Activated effector memory CD4-positive, alpha-beta T cell treated with Interleukin-2 at 50 U/mL for 16 hours (primary cell): ENCODE results near the gene ZFYVE21.
"Not testable (repeated sequence)": the region's sequence is repeated elsewhere in the genome, so short reads cannot be mapped to it uniquely, and the experiment has no call there.

Experiments used
- DNase-seq: peaks from one replicate; pipeline ENCODE4 v3.0.0-alpha.2; 2020

ZFYVE21 gene

GRCh38 chr14:103715052-103716000, at the start of gene ZFYVE21, which contains the start of gene XRCC3:
Gene ZFYVE21 (plus strand): TSS chr14:103715810. CDS start chr14:103715842, 32 bp downstream.
Gene XRCC3 (minus strand): TSS chr14:103715451. CDS start chr14:103711087, 4,364 bp downstream.
- DNase-seq, result peak; percentile 100

DNA sequence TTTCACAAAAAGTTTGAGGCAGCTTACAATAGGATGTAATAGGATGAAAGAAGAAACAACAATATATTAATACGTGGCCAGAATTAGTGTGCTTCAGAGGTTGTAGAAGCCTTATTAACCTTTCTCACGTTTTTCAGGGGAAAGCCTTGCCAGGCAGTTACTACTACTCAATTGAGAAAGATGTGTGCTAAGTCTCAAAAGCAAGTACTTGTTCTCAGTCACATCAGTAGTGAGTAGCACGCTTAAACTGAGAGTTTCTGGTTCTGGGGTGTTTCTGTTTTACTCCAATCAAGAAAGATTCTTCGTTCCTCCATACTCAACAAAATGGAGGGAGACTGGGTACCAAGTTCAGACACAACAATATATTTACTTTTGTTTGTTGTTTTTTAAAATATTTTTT, 47.9 kb upstream of the ZFYVE21 start:
- no peak for DNase-seq

DNA sequence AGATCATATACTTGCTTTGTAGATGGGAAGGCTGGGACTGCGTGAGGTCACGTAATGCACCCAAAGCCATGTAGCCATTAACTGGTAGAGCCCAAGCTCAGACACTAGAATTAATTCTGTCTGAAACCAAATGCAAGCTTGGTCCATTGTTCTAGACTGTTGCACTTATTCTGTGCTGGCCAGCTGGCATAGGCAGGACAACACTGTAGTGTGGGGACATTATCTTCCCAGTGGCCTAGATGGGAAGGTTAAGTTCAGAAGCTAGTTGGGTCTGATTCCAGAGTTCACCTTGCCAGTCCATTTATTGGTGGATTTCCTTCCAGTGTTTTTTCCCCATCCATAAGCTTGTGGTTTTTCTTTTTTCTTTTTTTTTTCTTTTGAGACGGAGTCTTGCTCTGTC, 47.5 kb upstream of the ZFYVE21 start:
- no peak for DNase-seq

- DNase-seq, result no peak
Observed at GRCh38 chr14:103669370-103669769, 46.2 kb upstream of the ZFYVE21 start.

GRCh38 chr14:103671911-103672310, 43.7 kb upstream of the ZFYVE21 start:
- no peak for DNase-seq

DNA sequence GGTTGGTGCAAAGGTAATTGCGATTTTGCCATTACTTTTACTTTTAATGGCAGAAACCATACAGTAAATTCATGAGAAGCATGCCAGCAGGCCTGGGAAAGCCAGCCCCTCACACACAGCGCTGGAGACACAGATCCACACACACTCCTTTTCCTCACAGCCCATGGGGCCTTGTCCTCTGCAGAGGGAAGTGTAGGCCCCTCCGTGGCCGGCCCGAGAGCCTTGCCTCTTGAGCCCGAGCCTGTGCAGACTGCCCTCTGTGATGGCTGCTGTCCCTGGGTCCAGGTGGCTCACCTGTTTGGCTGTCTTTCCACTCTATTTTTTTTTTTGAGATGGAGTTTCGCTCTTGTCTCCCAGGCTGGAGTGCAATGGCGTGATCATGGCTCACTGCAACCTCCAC, 39.7 kb upstream of the ZFYVE21 start:
- DNase-seq, result no peak

DNA sequence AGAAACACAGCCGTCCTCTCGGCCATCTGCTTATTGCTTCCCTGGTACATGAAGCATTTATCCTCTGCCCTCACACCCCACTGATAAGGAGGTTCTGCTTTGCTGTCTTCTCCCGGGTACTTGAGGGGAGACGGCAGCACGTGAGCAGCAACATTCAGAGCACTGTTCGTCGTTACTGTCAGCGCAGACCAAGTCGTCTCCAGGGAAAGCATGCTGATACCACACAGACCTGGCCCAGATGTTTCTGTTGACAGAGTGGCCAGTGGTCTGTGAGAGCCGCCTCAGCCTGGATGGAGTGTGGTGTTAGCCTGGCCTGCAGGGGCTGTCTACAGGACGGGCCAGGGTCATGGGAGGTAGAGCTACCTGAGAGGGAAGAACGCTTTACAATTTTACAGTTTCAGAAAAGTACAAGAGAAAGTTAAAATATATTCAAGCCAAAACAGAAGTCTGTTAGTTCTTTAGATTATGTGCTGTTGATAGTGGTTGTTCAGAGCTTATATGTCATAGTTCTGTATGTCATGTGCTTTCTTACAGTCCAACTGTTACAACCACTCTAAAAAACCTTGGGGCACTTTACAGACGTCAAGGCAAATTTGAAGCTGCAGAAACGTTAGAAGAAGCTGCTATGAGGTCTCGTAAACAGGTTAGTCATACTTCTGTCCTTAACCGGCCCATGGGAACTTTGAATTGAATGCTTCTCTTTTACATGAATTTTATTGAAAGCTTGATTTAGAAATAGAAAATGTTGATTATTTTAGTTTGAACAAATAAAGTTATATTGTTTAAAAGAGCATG, 38.5 kb upstream of the ZFYVE21 start:
- DNase-seq, result no peak

DNA sequence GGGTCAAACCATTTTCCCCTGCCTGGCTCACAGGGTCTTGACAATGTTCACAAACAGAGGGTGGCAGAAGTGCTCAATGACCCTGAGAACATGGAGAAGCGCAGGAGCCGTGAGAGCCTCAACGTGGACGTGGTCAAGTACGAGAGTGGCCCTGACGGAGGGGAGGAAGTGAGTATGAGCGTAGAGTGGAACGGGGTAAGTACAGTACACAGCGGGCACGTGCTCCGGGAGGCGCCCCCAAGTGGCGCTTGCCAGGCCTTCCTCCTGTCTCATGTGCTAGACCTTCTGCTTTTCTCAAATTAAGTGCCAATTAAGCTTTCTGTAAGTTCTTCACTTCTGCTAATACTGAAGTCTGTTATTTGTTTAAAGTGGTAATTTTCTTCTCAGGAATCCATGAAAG, 36.3 kb upstream of the ZFYVE21 start:
- no peak for DNase-seq

- no peak for DNase-seq
Observed at GRCh38 chr14:103680491-103681231, 34.9 kb upstream of the ZFYVE21 start.

- no peak for DNase-seq
Observed at GRCh38 chr14:103683139-103683538, 32.5 kb upstream of the ZFYVE21 start.

DNA sequence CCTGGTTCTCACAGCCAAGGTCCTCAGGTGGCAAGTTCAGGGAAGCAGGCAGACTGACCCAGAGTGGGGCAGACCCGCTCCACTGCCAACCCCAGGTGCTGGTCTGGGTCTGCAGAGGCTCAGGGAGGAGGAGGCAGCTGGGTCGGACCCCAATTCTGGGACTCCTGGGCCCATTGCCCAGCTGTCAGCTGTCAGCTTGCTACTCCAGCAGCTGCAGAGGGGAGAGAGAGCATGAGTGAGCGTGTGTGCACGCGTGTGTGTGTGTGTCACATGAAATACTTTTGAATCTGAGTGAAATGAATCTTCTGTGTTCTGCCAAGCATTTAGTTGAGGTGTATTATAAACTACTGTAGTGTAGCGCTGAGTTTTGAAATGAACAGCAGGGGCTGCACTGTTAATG, 31.1 kb upstream of the ZFYVE21 start:
- no peak for DNase-seq

- no peak for DNase-seq
Observed at GRCh38 chr14:103684871-103685270, 30.7 kb upstream of the ZFYVE21 start.

DNA sequence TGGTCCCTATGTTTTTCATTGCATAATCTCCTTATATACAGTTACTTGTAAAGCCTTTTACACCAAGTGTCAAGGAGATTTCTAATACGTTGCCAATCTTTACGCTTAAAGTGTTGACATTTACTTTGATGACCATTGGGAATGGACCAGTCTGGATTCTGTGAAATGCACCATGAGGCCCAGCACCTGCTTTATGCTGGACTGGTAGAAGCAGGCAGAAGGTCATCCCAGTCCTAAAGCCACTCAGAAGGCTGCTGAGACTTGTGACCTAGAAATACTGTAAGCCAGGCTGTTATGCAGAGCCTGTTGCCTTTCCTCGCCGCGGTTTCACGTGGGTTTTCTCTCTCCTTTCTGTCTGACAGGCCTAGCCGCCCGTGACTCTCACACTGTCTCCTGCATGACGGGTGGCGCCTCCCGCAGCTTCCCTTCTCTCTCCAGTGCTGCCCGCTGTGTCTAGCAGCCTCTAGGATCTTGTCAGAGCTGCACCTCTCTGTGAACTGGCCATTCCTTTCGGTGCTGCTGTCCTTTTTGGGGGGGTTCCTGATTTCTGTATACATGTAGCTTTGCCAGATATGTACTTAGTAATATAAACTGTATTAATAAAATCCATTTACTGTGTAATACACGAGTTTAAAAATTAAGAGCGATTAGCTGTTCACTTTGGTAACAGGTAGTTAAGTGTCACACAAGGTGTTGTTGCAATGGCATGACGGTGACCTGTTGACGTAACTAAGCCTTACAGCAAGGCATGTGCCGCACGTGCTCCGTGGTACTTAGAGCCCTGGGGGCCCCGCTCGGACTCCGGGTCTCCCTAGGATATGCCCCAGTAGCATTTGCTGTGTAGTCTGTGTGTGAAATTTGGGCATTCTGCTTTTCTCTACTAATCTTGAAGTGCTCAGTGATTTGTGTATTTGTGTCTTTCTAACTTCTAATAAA, 30.1 kb upstream of the ZFYVE21 start:
- no peak for DNase-seq

- no peak for DNase-seq
Observed at GRCh38 chr14:103686831-103687485, 28.7 kb upstream of the ZFYVE21 start.

DNA sequence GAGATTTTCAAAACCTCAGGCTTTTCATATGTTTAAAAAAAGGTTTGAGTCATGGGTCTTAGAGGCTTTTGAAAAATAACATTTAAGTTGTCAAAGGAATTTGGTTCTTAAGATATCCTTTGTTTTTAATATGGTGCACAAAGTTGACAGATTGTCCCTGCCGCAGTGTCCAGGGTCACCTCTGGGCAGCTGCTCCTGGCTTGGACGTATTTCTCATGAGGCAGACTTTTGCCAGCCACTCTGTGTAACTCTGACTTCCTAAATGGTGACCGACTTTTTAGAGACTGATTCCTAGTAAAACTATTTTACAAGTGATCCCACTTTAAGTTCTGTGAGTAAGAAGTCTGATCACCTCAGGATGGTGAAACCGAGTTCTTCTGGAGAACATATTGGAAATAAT, 27.9 kb upstream of the ZFYVE21 start:
- DNase-seq, result no peak

DNA sequence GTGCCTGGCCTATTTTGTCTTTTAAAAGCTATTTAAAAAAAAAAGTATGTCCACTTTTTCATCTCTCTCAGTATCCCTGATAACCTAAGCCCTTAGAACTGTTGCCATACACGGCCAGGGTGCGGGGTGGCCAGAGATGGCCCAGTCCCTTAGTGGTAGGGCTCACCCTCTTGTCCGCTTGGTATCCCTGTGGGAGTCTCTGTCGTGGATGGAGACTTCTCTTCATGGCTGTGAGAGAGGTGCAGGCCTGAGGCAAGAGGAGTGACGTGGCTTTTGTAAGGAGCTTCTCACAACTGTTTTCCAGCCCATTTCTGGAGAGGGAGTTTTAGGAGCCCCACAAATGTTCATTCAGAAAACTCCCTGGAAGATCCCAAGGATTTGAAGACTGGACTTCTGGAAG, 27.2 kb upstream of the ZFYVE21 start:
- DNase-seq, result no peak

DNA sequence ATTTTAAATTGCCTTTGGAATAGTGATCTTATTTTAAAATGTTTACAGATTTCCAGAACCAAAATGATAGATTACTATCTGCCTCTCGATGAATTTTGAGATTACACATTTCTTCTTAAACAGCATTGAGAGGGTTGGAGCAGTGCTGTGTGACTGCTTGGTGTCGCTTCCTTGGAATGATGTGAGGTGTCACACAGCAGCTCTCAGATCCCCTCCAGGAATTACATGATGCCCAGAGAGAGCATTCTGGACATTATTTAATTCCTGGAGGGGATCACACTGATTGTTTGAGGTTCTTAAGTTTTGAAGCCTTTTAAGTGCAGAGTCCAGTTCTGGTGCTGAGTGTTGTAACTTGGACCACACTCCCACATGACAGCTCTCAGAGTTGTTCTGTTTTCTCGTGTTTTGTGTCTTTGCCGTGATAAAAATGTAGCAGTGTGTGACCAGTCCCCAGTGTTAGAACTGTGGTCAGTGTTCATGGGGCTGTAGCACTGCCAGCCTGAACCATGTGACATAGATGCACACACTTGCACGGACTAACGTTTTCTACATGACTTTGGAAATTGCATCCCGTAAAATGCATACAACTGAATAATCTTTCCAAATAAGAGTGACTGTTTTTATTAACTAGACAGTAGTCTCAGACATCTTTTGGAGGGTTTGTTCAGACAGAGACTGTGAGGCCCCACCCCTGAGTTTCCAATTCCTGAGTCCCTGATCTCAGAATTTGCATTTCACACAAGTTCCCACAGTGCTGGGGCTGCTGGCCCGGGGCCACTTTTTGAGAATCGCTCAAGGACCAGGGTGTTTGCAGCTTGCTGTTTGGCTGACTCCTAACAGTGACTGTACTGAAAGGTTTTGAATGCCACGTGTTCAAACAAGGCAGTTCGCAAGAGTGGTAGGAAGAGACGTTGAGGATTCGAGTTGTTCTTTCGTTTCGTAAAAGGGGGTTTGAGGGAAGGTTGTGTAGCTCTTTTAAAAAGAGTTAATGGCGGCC, 26.4 kb upstream of the ZFYVE21 start:
- no peak for DNase-seq

DNA sequence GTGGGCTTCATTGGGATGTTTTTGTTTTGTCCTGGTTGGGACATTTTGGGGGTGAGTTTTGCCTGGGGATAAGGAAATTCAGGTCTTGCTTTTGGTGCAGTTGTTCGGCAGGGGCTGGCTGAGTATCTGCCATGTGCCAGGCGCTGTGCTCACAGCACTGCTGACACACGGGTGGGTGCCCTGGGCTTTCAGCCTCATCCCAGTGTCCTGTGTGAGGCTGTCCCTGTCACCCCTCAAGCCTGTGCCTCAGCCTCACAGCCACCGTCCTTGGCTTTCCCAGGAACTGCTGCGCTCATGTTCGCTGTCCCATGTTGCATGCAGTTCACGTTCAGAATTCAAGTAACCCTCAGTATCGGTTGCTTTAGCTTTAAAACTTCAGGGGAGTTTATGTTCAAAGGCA, 25.3 kb upstream of the ZFYVE21 start:
- DNase-seq, result no peak

DNA sequence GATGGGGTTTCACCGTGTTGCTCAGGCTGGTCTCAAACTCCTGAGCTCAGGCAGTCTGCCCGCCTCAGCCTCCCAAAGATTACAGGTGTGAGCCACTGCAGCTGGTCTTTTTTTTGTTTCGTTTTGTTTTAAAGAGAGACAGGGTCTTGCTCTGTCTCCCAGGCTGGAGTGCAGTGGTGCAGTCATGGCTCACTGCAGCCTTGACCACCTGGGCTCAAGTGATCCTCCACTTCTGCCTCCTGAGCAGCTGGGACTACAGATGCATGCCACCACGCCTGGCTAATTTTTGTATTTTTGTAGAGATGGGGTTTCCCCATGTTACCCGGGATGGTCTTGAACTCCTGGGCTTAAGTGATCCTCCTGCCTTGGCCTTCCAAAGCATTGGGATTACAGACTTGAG, 24.0 kb upstream of the ZFYVE21 start:
- not testable (repeated sequence) for DNase-seq

DNA sequence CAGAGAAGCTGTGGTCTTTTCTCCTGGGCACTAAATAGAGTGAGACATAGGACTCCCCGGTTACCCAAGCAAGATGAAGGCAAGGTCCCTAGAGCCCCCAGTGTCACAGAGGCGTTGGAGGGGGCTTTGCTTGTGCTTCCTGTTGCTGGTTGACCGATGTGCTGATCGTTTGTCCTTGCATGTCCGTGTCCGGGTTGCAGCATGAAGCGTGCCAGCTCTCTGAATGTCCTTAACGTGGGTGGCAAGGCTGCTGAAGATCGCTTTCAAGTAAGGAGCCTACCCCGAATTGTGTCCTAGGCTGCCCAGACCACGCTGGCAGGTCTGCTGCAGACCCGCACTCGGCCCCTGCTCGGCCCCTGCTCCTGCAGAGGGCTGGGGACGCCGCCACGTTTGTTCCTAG, 23.5 kb upstream of the ZFYVE21 start:
- no peak for DNase-seq
